Progenitor cell of endocrine pancreas (in vitro differentiated cells): ENCODE measurements around the gene C5orf58. TPM values are rescaled to one million over a fixed set of nuclear protein-coding genes. Genes with fewer than 3 reads are reported as not detected.
A peak's percentile ranks its signal among the peaks of the same experiment; 100 is the strongest.

ENCODE experiments used
- DNase-seq: peaks from one replicate; pipeline ENCODE4 v3.0.0; 2021; ENCODE audit warnings: low spot score; ENCODE audit not compliant: unreplicated experiment
- H3K27ac Mint-ChIP-seq: 2 replicates; pipeline ENCODE4 v1.8.0; 2021; ENCODE audit warnings: mild to moderate bottlenecking, moderate library complexity, mixed read lengths
- H3K27me3 Mint-ChIP-seq: 2 replicates; pipeline ENCODE4 v1.8.0; 2021; ENCODE audit warnings: mixed read lengths
- H3K36me3 Mint-ChIP-seq: 2 replicates; pipeline ENCODE4 v1.8.0; 2022; ENCODE audit warnings: mixed read lengths; ENCODE audit not compliant: insufficient read depth
- H3K4me1 Mint-ChIP-seq: 2 replicates; pipeline ENCODE4 v1.8.0; 2021; ENCODE audit warnings: low read depth, mixed read lengths
- H3K4me3 Mint-ChIP-seq: 2 replicates; pipeline ENCODE4 v1.8.0; 2021; ENCODE audit warnings: low read depth, mild to moderate bottlenecking, moderate library complexity, mixed read lengths
- H3K9me3 Mint-ChIP-seq: 2 replicates; pipeline ENCODE4 v1.8.0; 2021; ENCODE audit warnings: low read depth, mixed read lengths
- CTCF ChIP-seq: fragments of 200-600 bp; sonication (generic); IDR thresholded peaks from one replicate; pipeline ENCODE4 v1.5.0; 2021; ENCODE audit warnings: antibody characterized with exemption, mild to moderate bottlenecking; ENCODE audit not compliant: unreplicated experiment
- total RNA-seq: library from RNA; stranded (reverse); gene quantifications from 2 replicates; pipeline ENCODE4 v1.2.1, GENCODE V29; 2021

C5orf58 gene
- total RNA-seq, 1 donor from 2014 or later, result not detected

DNA sequence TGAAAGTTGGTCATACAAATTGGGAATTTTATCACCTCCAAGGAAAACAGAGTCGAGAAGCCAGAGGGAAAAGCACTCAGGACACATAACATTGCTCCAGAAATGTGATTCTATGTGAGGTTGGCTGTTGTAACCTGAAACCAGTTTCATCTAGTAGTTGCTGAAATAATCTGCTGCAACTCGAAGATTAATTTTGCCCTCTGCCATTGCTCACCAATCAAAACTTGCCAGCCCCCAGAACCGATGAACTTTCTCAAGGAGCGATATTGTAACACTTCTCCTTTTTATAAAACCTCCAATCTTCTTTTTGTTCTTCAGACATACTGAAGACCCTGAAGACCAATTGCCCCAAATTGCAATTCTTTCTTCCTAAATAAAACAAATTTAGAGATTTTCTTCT is 31.1 kb downstream of the C5orf58 start:
- H3K27ac Mint-ChIP-seq, result no peak overlapping the region
- no peak for DNase-seq
- H3K4me3 Mint-ChIP-seq, result no peak overlapping the region
- peaks cover 2% of the 10 kb centered on the region for H3K4me1 Mint-ChIP-seq
- H3K27me3 Mint-ChIP-seq, result peaks cover 53% of the 10 kb centered on the region
- no peaks in the 10 kb centered on the region for H3K9me3 Mint-ChIP-seq
- H3K36me3 Mint-ChIP-seq, result no peaks in the 10 kb centered on the region
- no peak for TF ChIP-seq CTCF

- no peak for DNase-seq
These were observed 32.7 kb downstream of the C5orf58 start for GRCh38 chr5:170265522-170265921.

DNA sequence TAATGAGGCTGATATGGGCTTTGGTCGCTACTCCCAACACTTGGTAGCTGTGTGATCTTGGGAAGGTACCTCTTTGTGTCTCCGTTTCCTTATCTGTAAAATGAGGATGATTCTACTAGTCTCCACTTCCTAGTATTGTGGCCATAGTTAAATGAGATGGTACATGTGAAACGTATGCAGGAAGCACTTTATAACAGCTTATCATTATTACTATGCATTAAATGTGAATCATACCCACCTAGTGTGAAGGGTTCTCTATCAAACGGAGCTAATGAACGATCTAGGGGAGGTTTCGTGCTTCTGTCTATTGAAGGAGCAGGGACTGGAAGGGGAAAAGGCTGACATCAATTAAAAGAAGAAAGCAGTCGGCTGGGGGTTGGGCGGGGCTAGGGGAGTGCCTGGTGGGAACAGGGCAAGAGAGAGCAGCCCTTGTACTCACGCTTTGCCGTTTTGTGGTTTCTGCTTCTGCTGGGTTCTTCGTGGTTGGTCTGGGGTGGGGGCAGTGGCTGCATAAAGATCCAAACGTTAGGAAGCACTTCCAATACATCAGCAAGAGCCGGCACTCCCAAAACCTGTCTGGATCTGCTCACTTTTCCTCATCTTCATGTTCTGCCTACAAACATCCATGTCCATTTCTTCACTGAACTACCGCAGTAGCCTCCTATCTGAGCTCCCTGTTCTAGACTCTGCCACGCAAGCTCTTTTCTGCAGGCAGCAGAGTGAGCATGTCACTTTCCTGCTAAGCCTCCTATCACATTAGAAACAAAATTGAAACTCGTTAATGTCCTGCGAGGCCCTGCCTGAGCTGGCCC is 34.0 kb downstream of the C5orf58 start:
- no peak for TF ChIP-seq CTCF
- H3K9me3 Mint-ChIP-seq, result no peaks in the 10 kb centered on the region
- H3K36me3 Mint-ChIP-seq, result no peaks in the 10 kb centered on the region
- H3K4me3 Mint-ChIP-seq, result no peak overlapping the region
- H3K27me3 Mint-ChIP-seq, result peaks cover 64% of the 10 kb centered on the region
- DNase-seq, result no peak
- H3K27ac Mint-ChIP-seq, result no peak overlapping the region
- peaks cover 2% of the 10 kb centered on the region for H3K4me1 Mint-ChIP-seq

More at GRCh38 chr5:170265522-170265921, 32.7 kb downstream of the C5orf58 start:
- Mint-ChIP-seq H3K9me3 (no peaks in the 10 kb centered on the region), H3K4me1 (peaks cover 2% of the 10 kb centered on the region), H3K4me3 (no peak overlapping the region), H3K36me3 (no peaks in the 10 kb centered on the region), H3K27me3 (peaks cover 54% of the 10 kb centered on the region), H3K27ac (no peak overlapping the region)
- no peak for TF ChIP-seq CTCF

DNA sequence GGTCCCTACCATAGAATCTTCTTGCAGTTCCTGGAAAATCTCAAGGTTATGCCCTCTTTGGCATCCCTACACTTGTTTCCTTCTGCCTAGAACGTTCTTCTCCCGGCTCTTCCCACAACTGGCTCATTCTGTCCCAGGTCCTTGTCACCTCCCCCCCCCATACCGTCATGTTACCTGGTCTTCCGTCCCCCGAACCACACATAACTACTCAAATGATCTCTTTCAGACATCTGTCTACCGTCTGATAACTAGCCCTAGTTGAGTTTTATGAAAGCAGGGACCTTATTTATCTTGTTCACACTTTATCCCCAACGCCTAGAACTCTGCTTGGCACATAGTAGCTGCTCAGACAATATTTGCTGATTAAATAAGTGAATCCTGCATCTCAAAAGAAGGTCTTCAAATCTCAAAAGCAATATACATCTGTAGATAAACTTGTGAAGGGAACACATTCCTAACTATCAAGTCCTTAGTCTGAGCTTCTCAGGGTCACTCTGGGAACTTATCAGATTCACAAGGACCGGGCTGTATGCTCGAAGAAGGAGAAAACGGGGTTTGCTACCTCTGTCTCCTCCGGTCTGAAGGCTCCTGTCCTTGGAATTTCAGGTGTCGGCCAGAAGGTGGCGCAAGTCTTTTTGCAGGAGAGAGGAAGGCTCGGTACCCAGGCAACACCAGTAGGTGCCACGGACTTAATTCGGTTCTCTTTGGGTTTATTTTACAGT is 34.8 kb downstream of the C5orf58 start:
- Mint-ChIP-seq H3K27ac (no peak overlapping the region), H3K9me3 (no peaks in the 10 kb centered on the region), H3K36me3 (no peaks in the 10 kb centered on the region), H3K4me1 (peaks cover 2% of the 10 kb centered on the region), H3K4me3 (no peak overlapping the region), H3K27me3 (peaks cover 60% of the 10 kb centered on the region)
- TF ChIP-seq CTCF, result peak; percentile 80
- peak; percentile 58 for DNase-seq

- no peaks in the 10 kb centered on the region for H3K36me3 Mint-ChIP-seq
- no peak for DNase-seq
- peaks cover 2% of the 10 kb centered on the region for H3K4me1 Mint-ChIP-seq
- H3K9me3 Mint-ChIP-seq, result no peaks in the 10 kb centered on the region
- no peak for TF ChIP-seq CTCF
- H3K4me3 Mint-ChIP-seq, result no peak overlapping the region
- peaks cover 58% of the 10 kb centered on the region for H3K27me3 Mint-ChIP-seq
- no peak overlapping the region for H3K27ac Mint-ChIP-seq
These were observed 35.4 kb downstream of the C5orf58 start for GRCh38 chr5:170268153-170268689.
